K562 (cell line): ENCODE measurements around the gene MOCOS. TPM values are rescaled to one million over a fixed set of nuclear protein-coding genes. Genes with fewer than 3 reads are reported as not detected.

ENCODE experiments used
- ATAC-seq: fragments of 200-7000 bp; cut with Tn5 transposase; 3 replicates; pipeline ENCODE4 v1.9.1; 2020; ENCODE audit warnings: moderate library complexity
- BruUV-seq: library from RNA; stranded (reverse); fragments of 400-500 nt; replicated peaks from 2 replicates; lab custom pipeline; 2021; lab: Mats Ljungman, UMichigan
- CTCF ChIA-PET: fragments of 300-600 bp; formaldehyde crosslinking; extraction: SDS; loops from one replicate; lab custom pipeline; 2021; ENCODE audit warnings: low intra/inter-chr PET ratio; lab: Yijun Ruan, JAX
- POLR2A ChIA-PET: fragments of 300-600, 350-650 bp; sonication (Branson Sonifier 250); formaldehyde crosslinking; extraction: SDS; loops from one replicate; lab custom pipeline; 2021; ENCODE audit warnings: antibody characterized with exemption, inconsistent platforms; lab: Yijun Ruan, JAX
- DNase-seq, 4 experiments: peaks; one replicate each; pipeline versions ENCODE4 v3.0.0 to v3.0.0-alpha.2; 2011 to 2018; ENCODE audit warnings: low spot score in 3 of 4, mixed read lengths in 3 of 4; ENCODE audit errors: extremely low read depth in 1 of 4
- FAIRE-seq: peaks from 2 replicates; lab custom pipeline; 2011; peaks lifted over from hg19 to GRCh38; lab: Jason Lieb, UNC
- H2AFZ ChIP-seq: 2 replicates; pipeline ENCODE4 v1.6.0; 2011; ENCODE audit warnings: low read depth, low read length, control low read depth, inconsistent platforms
- H3K27ac ChIP-seq: fragments of 200-600 bp; 3 replicates; pipeline ENCODE4 v1.8.0; 2011; ENCODE audit warnings: low read depth, mild to moderate bottlenecking, control low read depth, inconsistent platforms, low read length, moderate library complexity, mixed read lengths; ENCODE audit errors: extremely low read depth
- H3K27me3 ChIP-seq, 2 experiments: fragments of 300-600 bp in 1 of 2; 2 replicates in 1 of 2; 3 replicates in 1 of 2; pipeline versions ENCODE4 v1.6.0 to v1.8.0; 2011; ENCODE audit warnings: inconsistent platforms in 2 of 2, low read length in 2 of 2, mild to moderate bottlenecking in 1 of 2, mixed read lengths in 1 of 2, moderate library complexity in 1 of 2; ENCODE audit not compliant: control insufficient read depth in 2 of 2, insufficient read depth in 2 of 2
- H3K36me3 ChIP-seq: fragments of 300-600 bp; 3 replicates; pipeline ENCODE4 v1.8.0; 2011; ENCODE audit warnings: mild to moderate bottlenecking, low read length, inconsistent platforms; ENCODE audit not compliant: control insufficient read depth, insufficient read depth
- H3K4me1 ChIP-seq, 2 experiments: fragments of 200-600 bp in 1 of 2; replicated peaks in 1 of 2; 2 replicates in 1 of 2; 3 replicates in 1 of 2; pipeline versions ENCODE4 v1.5.1 to v1.8.0; 2011; ENCODE audit warnings: inconsistent platforms in 2 of 2, low read length in 2 of 2, mild to moderate bottlenecking in 1 of 2, mixed read lengths in 1 of 2, moderate library complexity in 1 of 2; ENCODE audit not compliant: control insufficient read depth in 2 of 2, insufficient read depth in 2 of 2
- H3K4me2 ChIP-seq: 2 replicates; pipeline ENCODE4 v1.6.1; 2011; ENCODE audit warnings: low read length, control low read depth, inconsistent platforms, mixed read lengths; ENCODE audit not compliant: insufficient read depth
- H3K4me3 ChIP-seq: fragments of 200-600 bp; sonication (generic), shearing (Covaris generic); 2 replicates; pipeline ENCODE4 v1.5.1; 2016; ENCODE audit warnings: control low read depth, inconsistent platforms
- H3K79me2 ChIP-seq: fragments of 200-600 bp; 3 replicates; pipeline ENCODE4 v1.8.0; 2011; ENCODE audit warnings: low read length, inconsistent platforms; ENCODE audit not compliant: control insufficient read depth, insufficient read depth
- H3K9ac ChIP-seq, 2 experiments: 2 replicates each; pipeline versions ENCODE4 v1.6.0 to v1.6.1; 2011; ENCODE audit warnings: low read depth in 2 of 2, low read length in 2 of 2, control low read depth in 1 of 2, inconsistent platforms in 1 of 2, mild to moderate bottlenecking in 1 of 2, mixed read lengths in 1 of 2; ENCODE audit not compliant: insufficient read depth in 1 of 2
- H3K9me1 ChIP-seq: one replicate; pipeline ENCODE4 v1.6.0; 2011; ENCODE audit warnings: inconsistent platforms, mild to moderate bottlenecking, low read length, moderate library complexity; ENCODE audit not compliant: control insufficient read depth, insufficient read depth
- H3K9me3 ChIP-seq: replicated peaks from 2 replicates; pipeline ENCODE4 v1.5.1; 2011; ENCODE audit warnings: low read depth, low read length, inconsistent platforms; ENCODE audit not compliant: control insufficient read depth, insufficient read depth
- H4K20me1 ChIP-seq: replicated peaks from 2 replicates; pipeline ENCODE4 v1.6.1; 2011; ENCODE audit warnings: low read length, inconsistent platforms, mixed read lengths; ENCODE audit not compliant: control insufficient read depth, insufficient read depth
- POU5F1 ChIP-seq: fragments of 150-350 bp; IDR thresholded peaks from 2 replicates; pipeline ENCODE4 v1.6.1; 2014; ENCODE audit warnings: borderline replicate concordance, low read length, low read depth, mild to moderate bottlenecking; ENCODE audit not compliant: partially characterized antibody
- ZBTB26 ChIP-seq: fragments of 450-650 bp; formaldehyde crosslinking; IDR thresholded peaks from 2 replicates; pipeline ENCODE4 v1.4.0; 2022; ENCODE audit warnings: missing genetic modification characterization
- ZKSCAN1 ChIP-seq: fragments of 150-350 bp; IDR thresholded peaks from 2 replicates; pipeline ENCODE4 v1.6.1; 2016; ENCODE audit warnings: low read depth, low read length
- WGBS: fragments of 100-300 bp; shearing (Covaris generic); methylation state at CpG from one replicate; pipeline ENCODE4 v1.1.6; 2016; ENCODE audit warnings: low coverage, mixed read lengths; ENCODE audit not compliant: insufficient coverage; ENCODE audit errors: missing lambda C conversion rate; 5-methylcytosine and 5-hydroxymethylcytosine counted together
- in situ Hi-C: fragments of 300-500 bp; cut with MboI; formaldehyde crosslinking; loops from 4 replicates; pipeline ENCODE4 v1.15.0; 2018; ENCODE audit warnings: inconsistent platforms, mixed read lengths
- intact Hi-C: fragments of 100-400 bp; cut with micrococcal nuclease; formaldehyde crosslinking; loops from 2 replicates; pipeline ENCODE4 v1.14.2; 2022
- polyA plus RNA-seq, 8 experiments: library from polyadenylated mRNA; depleted of rRNA in 4 of 8; stranded (reverse) in 5 of 8; unstranded in 3 of 8; fragments of >200 nt; fragmentation: Nextera tagmentation in 2 of 8; fragmentation: Illumina TruSeq in 1 of 8; extraction: Ambion mirVana in 2 of 8; extraction: Trizol in 1 of 8; gene quantifications; 2 replicates each; pipeline versions ENCODE4 v1.2.1 to v1.2.3, GENCODE V29; 2011 to 2014; ENCODE audit warnings: inconsistent platforms in 1 of 8, missing spikeins in 1 of 8
- total RNA-seq, 7 experiments: library from RNA; depleted of rRNA in 6 of 7; stranded (reverse); fragments of >200 nt in 6 of 7; fragmentation: Illumina TruSeq in 2 of 7; extraction: Trizol in 2 of 7; gene quantifications; 2 replicates each; pipeline versions ENCODE4 v1.2.1 to v1.2.3, GENCODE V29; 2011 to 2021; ENCODE audit warnings: low replicate concordance in 1 of 7

MOCOS gene
- total and polyA plus RNA-seq, 9 of the 15 experiments (the other 6 are each of a cell fraction or from before 2014, with no cell fraction given), result 4.5 to 12.4 (median 9.1) TPM

GRCh38 chr18:36191711-36192110 lies 4.4 kb downstream of the MOCOS start:
- H3K27ac ChIP-seq, result no peak overlapping the region
- H3K9ac ChIP-seq, result no peak overlapping the region
- POLR2A ChIA-PET, result interaction anchor here (0.6 to 1.4 kb wide), 5 partner anchors 21 to 100 kb away, joined by 3 to 4 read pairs (median 3); no protein-coding TSS in a partner anchor
- DNase-seq (no peak), ATAC-seq (no peak)
- in situ Hi-C loops (no loop called here), intact Hi-C loops (no loop called here)
- CTCF ChIA-PET, result no interaction called here
- peaks cover 12 to 22% of the 10 kb centered on the region in 2 experiments; a peak in 4 of 5 replicates for H3K4me1 ChIP-seq
- 100% methylated on average over 1 of the region's 1 CpG for WGBS
- no peaks in the 10 kb centered on the region for H3K9me1 ChIP-seq
- no peak overlapping the region for H3K4me2 ChIP-seq
- H3K79me2 ChIP-seq, result peaks cover 22% of the 10 kb centered on the region
- no peak for TF ChIP-seq ZBTB26 (CRISPR knock-in tag)
- peak; percentile 58; the same call in 1 of the 2 replicates for TF ChIP-seq ZKSCAN1
- TF ChIP-seq, all 486 proteins: peak for 1
- BruUV-seq, result no TSS peak
- H3K9me3 ChIP-seq, result no peaks in the 10 kb centered on the region
- no peak overlapping the region for H2AFZ ChIP-seq
- H3K36me3 ChIP-seq, result peaks cover 14% of the 10 kb centered on the region
- H4K20me1 ChIP-seq, result 0 out of 2 replicates have a peak, but pooled peaks cover 5% of the 10 kb centered on the region
- FAIRE-seq, result no peak
- H3K4me3 ChIP-seq, result no peak overlapping the region
- H3K27me3 ChIP-seq, result no peaks in the 10 kb centered on the region

- DNase-seq (no peak), ATAC-seq (peak; percentile 19), FAIRE-seq (no peak)
- H2AFZ ChIP-seq, result no peak overlapping the region
- intact Hi-C loops, result no loop called here
- ChIA-PET CTCF (no interaction called here), POLR2A (interaction anchor here (0.9 to 1.5 kb wide), 4 partner anchors 13 to 61 kb away, joined by 3 to 5 read pairs (median 4); no protein-coding TSS in a partner anchor)
- no peaks in the 10 kb centered on the region for H3K27me3 ChIP-seq
- 82% methylated on average over 8 of the region's 8 CpGs for WGBS
- in situ Hi-C loops, result no loop called here
- peaks cover 6% of the 10 kb centered on the region; the same call in 1 of the 2 replicates for H4K20me1 ChIP-seq
- no peaks in the 10 kb centered on the region for H3K79me2 ChIP-seq
- peaks cover 9% of the 10 kb centered on the region for H3K36me3 ChIP-seq
- no peak overlapping the region for H3K27ac ChIP-seq
- H3K9me3 ChIP-seq, result no peaks in the 10 kb centered on the region
- H3K9ac ChIP-seq, result no peak overlapping the region
- H3K9me1 ChIP-seq, result peaks cover under 1% of the 10 kb centered on the region
- peaks cover 4% of the 10 kb centered on the region in 2 experiments; a peak in 4 of 5 replicates for H3K4me1 ChIP-seq
- H3K4me2 ChIP-seq, result no peak overlapping the region
- no peak for TF ChIP-seq POU5F1
- BruUV-seq, result no TSS peak
- H3K4me3 ChIP-seq, result no peak overlapping the region
Measured at GRCh38 chr18:36194600-36195315, 7.5 kb downstream of the MOCOS start.
